Measurements from ENCODE around the gene BNC2.

BNC2 gene

GRCh38 chr9:16869131-16869881 is 1.2 kb downstream of the BNC2 start:
- peak; percentile 70 for DNase-seq

GRCh38 chr9:16868701-16869100 is 1.8 kb downstream of the BNC2 start:
- DNase-seq, result no peak

GRCh38 chr9:16867576-16868311 is 2.7 kb downstream of the BNC2 start:
- peak; percentile 36 for DNase-seq

- no peak for DNase-seq
These were observed 3.9 kb downstream of the BNC2 start for GRCh38 chr9:16866587-16866986.

- no peak for DNase-seq
These were observed 5.6 kb downstream of the BNC2 start for GRCh38 chr9:16864649-16865434.

- no peak for DNase-seq
These were observed 22.3 kb downstream of the BNC2 start for GRCh38 chr9:16848179-16848578.

- no peak for DNase-seq
These were observed 23.5 kb downstream of the BNC2 start for GRCh38 chr9:16846986-16847385.

GRCh38 chr9:16846367-16846766 is 24.1 kb downstream of the BNC2 start:
- no peak for DNase-seq

- no peak for DNase-seq
These were observed 35.7 kb downstream of the BNC2 start for GRCh38 chr9:16834817-16835216.

GRCh38 chr9:16833296-16833835 is 37.1 kb downstream of the BNC2 start:
- DNase-seq, result no peak

GRCh38 chr9:16832101-16832500 is 38.4 kb downstream of the BNC2 start:
- no peak for DNase-seq

- DNase-seq, result no peak
These were observed 39.7 kb downstream of the BNC2 start for GRCh38 chr9:16830806-16831205.

GRCh38 chr9:16828340-16829281 is 41.9 kb downstream of the BNC2 start:
- peak; percentile 79 for DNase-seq

GRCh38 chr9:16825971-16826625 is 44.4 kb downstream of the BNC2 start:
- no peak for DNase-seq

- DNase-seq, result no peak
These were observed 45.1 kb downstream of the BNC2 start for GRCh38 chr9:16825331-16825725.

GRCh38 chr9:16824545-16825330 is 45.7 kb downstream of the BNC2 start:
- no peak for DNase-seq

GRCh38 chr9:16823906-16824305 is 46.6 kb downstream of the BNC2 start:
- no peak for DNase-seq

GRCh38 chr9:16821344-16821743 is 49.1 kb downstream of the BNC2 start:
- DNase-seq, result no peak

GRCh38 chr9:16817514-16817913 is 53.0 kb downstream of the BNC2 start:
- DNase-seq, result no peak

GRCh38 chr9:16817002-16817401 is 53.5 kb downstream of the BNC2 start:
- no peak for DNase-seq

GRCh38 chr9:16816011-16816410 is 54.5 kb downstream of the BNC2 start:
- no peak for DNase-seq

All from left hindlimb (tissue), 1 donor.